Endothelial cell of umbilical vein (primary cell): ENCODE results near the gene PEAR1. TPM values are rescaled to one million over a fixed set of nuclear protein-coding genes. Genes with fewer than 3 reads are reported as not detected.

Source experiments
- BruUV-seq: library from RNA; stranded (reverse); fragments of 400-500 nt; replicated peaks from 2 replicates; lab custom pipeline; 2021; lab: Mats Ljungman, UMichigan
- CTCF ChIA-PET: fragments of 300-600, 350-600 bp; sonication (Branson Sonifier 250); formaldehyde crosslinking; loops from one replicate; lab custom pipeline; 2021; ENCODE audit warnings: antibody characterized with exemption, inconsistent platforms; lab: Charles Lee
- POLR2A ChIA-PET: fragments of 300-600, 350-600 bp; sonication (Branson Sonifier 250); formaldehyde crosslinking; loops from one replicate; lab custom pipeline; 2021; ENCODE audit warnings: antibody characterized with exemption, inconsistent platforms; lab: Charles Lee
- DNase-seq: peaks from one replicate; pipeline ENCODE4 v3.0.0-alpha.2; 2011; ENCODE audit warnings: low read depth, low spot score
- FAIRE-seq: peaks from 2 replicates; lab custom pipeline; 2011; peaks lifted over from hg19 to GRCh38; lab: Jason Lieb, UNC
- H2AFZ ChIP-seq: 2 replicates; pipeline ENCODE4 v1.6.0; 2012; ENCODE audit warnings: low read depth, low read length, control low read depth, inconsistent platforms
- H3K27ac ChIP-seq: 2 replicates; pipeline ENCODE4 v1.5.1; 2011; ENCODE audit warnings: low read depth, mild to moderate bottlenecking, control low read depth, low read length, moderate library complexity; ENCODE audit not compliant: insufficient read depth
- H3K27me3 ChIP-seq, 2 experiments: 2 replicates each; pipeline versions ENCODE4 v1.6.0 to v1.6.1; 2011; ENCODE audit warnings: low read length in 2 of 2, mixed read lengths in 1 of 2; ENCODE audit not compliant: control insufficient read depth in 2 of 2, insufficient read depth in 2 of 2
- H3K36me3 ChIP-seq, 2 experiments: 2 replicates in 1 of 2; 3 replicates in 1 of 2; pipeline ENCODE4 v1.5.1; 2011; ENCODE audit warnings: low read length in 2 of 2, mild to moderate bottlenecking in 1 of 2, moderate library complexity in 1 of 2; ENCODE audit not compliant: control insufficient read depth in 2 of 2, insufficient read depth in 2 of 2; ENCODE audit errors: extremely low read depth in 1 of 2
- H3K4me1 ChIP-seq: 3 replicates; pipeline ENCODE4 v1.5.1; 2011; ENCODE audit warnings: mild to moderate bottlenecking, low read length; ENCODE audit not compliant: control insufficient read depth, insufficient read depth; ENCODE audit errors: extremely low read depth
- H3K4me2 ChIP-seq: 2 replicates; pipeline ENCODE4 v1.6.1; 2011; ENCODE audit warnings: low read length, control low read depth, mixed read lengths; ENCODE audit not compliant: insufficient read depth
- H3K4me3 ChIP-seq, 3 experiments: fragments of 200-600 bp in 1 of 3; sonication (generic), shearing (Covaris generic) in 1 of 3; replicated peaks in 1 of 3; 2 replicates each; pipeline ENCODE4 v1.5.1; 2011 to 2016; ENCODE audit warnings: control low read depth in 3 of 3, low read length in 3 of 3, mild to moderate bottlenecking in 2 of 3, inconsistent platforms in 1 of 3, low read depth in 1 of 3, moderate library complexity in 1 of 3; ENCODE audit not compliant: insufficient read depth in 1 of 3
- H3K79me2 ChIP-seq: 2 replicates; pipeline ENCODE4 v1.6.0; 2012; ENCODE audit warnings: low read length, inconsistent platforms; ENCODE audit not compliant: control insufficient read depth, insufficient read depth
- H3K9ac ChIP-seq: replicated peaks from 2 replicates; pipeline ENCODE3; 2011; ENCODE audit warnings: low read length, control low read depth; ENCODE audit not compliant: insufficient read depth; ENCODE audit errors: extremely low read depth
- H3K9me1 ChIP-seq: replicated peaks from 3 replicates; pipeline ENCODE4 v1.6.0; 2011; ENCODE audit warnings: mild to moderate bottlenecking, low read length; ENCODE audit not compliant: control insufficient read depth, insufficient read depth; ENCODE audit errors: extremely low read depth
- H3K9me3 ChIP-seq: replicated peaks from 2 replicates; pipeline ENCODE4 v1.5.1; 2012; ENCODE audit warnings: low read length, inconsistent platforms; ENCODE audit not compliant: control insufficient read depth, insufficient read depth
- H4K20me1 ChIP-seq: replicated peaks from 2 replicates; pipeline ENCODE3; 2011; ENCODE audit warnings: mild to moderate bottlenecking, low read length; ENCODE audit not compliant: control insufficient read depth, insufficient read depth; ENCODE audit errors: extremely low read depth
- CTCF ChIP-seq, 2 donors: IDR thresholded peaks; 1 replicate in 1 of 2; 2 replicates in 1 of 2; pipeline ENCODE4 v1.5.1; 2011; ENCODE audit warnings: low read length in 2 of 2, mild to moderate bottlenecking in 2 of 2, moderate library complexity in 2 of 2, control low read depth in 1 of 2, inconsistent platforms in 1 of 2, low read depth in 1 of 2; ENCODE audit not compliant: insufficient read depth in 1 of 2; ENCODE audit errors: extremely low read depth in 1 of 2
- EZH2 ChIP-seq: IDR thresholded peaks from 2 replicates; pipeline ENCODE4 v1.6.1; 2012; ENCODE audit warnings: borderline replicate concordance, low read depth, mild to moderate bottlenecking, moderate library complexity, low read length, inconsistent platforms; ENCODE audit not compliant: severe bottlenecking
- FOS ChIP-seq: IDR thresholded peaks from 2 replicates; pipeline ENCODE4 v1.6.1; 2011; ENCODE audit warnings: mild to moderate bottlenecking, low read length, moderate library complexity, borderline replicate concordance; ENCODE audit not compliant: insufficient read depth
- GATA2 ChIP-seq: IDR thresholded peaks from 2 replicates; pipeline ENCODE4 v1.7.0; 2011; ENCODE audit warnings: low read depth, mild to moderate bottlenecking, moderate library complexity, mixed read lengths, low read length; ENCODE audit not compliant: insufficient read length, insufficient read depth
- JUN ChIP-seq: IDR thresholded peaks from 2 replicates; pipeline ENCODE4 v1.6.1; 2011; ENCODE audit warnings: borderline replicate concordance, low read depth; ENCODE audit not compliant: insufficient read length, insufficient read depth
- MAX ChIP-seq: IDR thresholded peaks from 2 replicates; pipeline ENCODE4 v1.6.1; 2011; ENCODE audit not compliant: insufficient read depth, insufficient read length
- MYC ChIP-seq: IDR thresholded peaks from one replicate; pipeline ENCODE4 v1.6.1; 2011; ENCODE audit warnings: mild to moderate bottlenecking, low read depth, low read length
- POLR2A ChIP-seq: IDR thresholded peaks from 2 replicates; pipeline ENCODE4 v1.6.1; 2012; ENCODE audit warnings: low read depth, mild to moderate bottlenecking, control low read depth, low read length
- POLR2AphosphoS5 ChIP-seq: IDR thresholded peaks from 2 replicates; pipeline ENCODE4 v1.6.1; 2012; ENCODE audit warnings: low read depth, mild to moderate bottlenecking, control low read depth, low read length, moderate library complexity; ENCODE audit not compliant: insufficient read depth
- dilution Hi-C: fragments of 300-500 bp; cut with MboI; formaldehyde crosslinking; loops from one replicate; pipeline ENCODE4 v1.15.0; 2019; ENCODE audit warnings: low sequenced_read_pairs; ENCODE audit not compliant: extremely low pct_ligation_motif_present
- intact Hi-C: fragments of 100-400 bp; cut with micrococcal nuclease; formaldehyde crosslinking; loops from one replicate; pipeline ENCODE4 v1.10.0; 2022
- polyA plus RNA-seq, 4 experiments: library from polyadenylated mRNA; depleted of rRNA in 3 of 4; stranded (reverse) in 3 of 4; unstranded in 1 of 4; fragments of >200 nt; gene quantifications; 2 replicates each; pipeline versions ENCODE4 v1.2.1 to v1.2.3, GENCODE V29; 2011 to 2012; ENCODE audit warnings: missing spikeins in 1 of 4
- total RNA-seq: library from RNA; stranded (reverse); gene quantifications from 2 replicates; pipeline ENCODE4 v1.2.3, GENCODE V29; 2021

Gene PEAR1
- total and polyA plus RNA-seq, 2 donors (not counting 3 experiments of a cell fraction or from before 2014, with no cell fraction given), result 90.7 to 106 TPM

- Histone ChIP-seq H3K9me1 (no peaks in the 10 kb centered on the region), H3K4me3 (no peak overlapping the region), H3K27ac (no peak overlapping the region), H3K27me3 (no peaks in the 10 kb centered on the region), H3K9me3 (no peaks in the 10 kb centered on the region), H3K36me3 (peaks cover 19 to 44% of the 10 kb centered on the region in 2 experiments), H3K4me1 (peaks cover 69% of the 10 kb centered on the region), H3K79me2 (peaks cover 87% of the 10 kb centered on the region), H2AFZ (no peak overlapping the region), H3K4me2 (no peak overlapping the region), H4K20me1 (no peaks in the 10 kb centered on the region), H3K9ac (no peak overlapping the region)
- FAIRE-seq, result no peak
- ChIA-PET POLR2A (no interaction called here), CTCF (no interaction called here)
- dilution Hi-C loops (no loop called here), intact Hi-C loops (no loop called here)
- TF ChIP-seq EZH2 (no peak), MAX (no peak), POLR2AphosphoS5 (no peak), POLR2A (no peak), CTCF (IDR thresholded peaks at IDR 0.05; ENCODE audit: extremely low read depth in 1 of 2, insufficient read depth in 1 of 2, low read depth in 1 of 2, low read length in 2 of 2) (no peak), MYC (no peak), GATA2 (no peak), JUN (no peak), FOS (no peak)
- no peak for DNase-seq
- no TSS peak for BruUV-seq
Measured at GRCh38 chr1:156905176-156905575, 11.7 kb downstream of the PEAR1 start.
